ENCODE results near the gene TCAP.

The TCAP gene

GRCh38 chr17:39625198-39625785 lies 39.9 kb upstream of the TCAP start:
- H3K27ac Mint-ChIP-seq: no peak overlapping the region

GRCh38 chr17:39626171-39627046 lies 38.7 kb upstream of the TCAP start, which contains the start of gene PPP1R1B:
Gene PPP1R1B (plus strand): TSS chr17:39626952. CDS start chr17:39627393, 441 bp downstream.
- no peaks in the 10 kb centered on the region for H3K9me3 Mint-ChIP-seq
- peaks cover 70% of the 10 kb centered on the region for H3K27me3 Mint-ChIP-seq
- peak within 1 kb of the TSS; percentile 5 for H3K27ac Mint-ChIP-seq
- H3K4me3 Mint-ChIP-seq: peak within 1 kb of the TSS; percentile 33
- intact Hi-C loops (cut with micrococcal nuclease): no loop called here
- H3K36me3 Mint-ChIP-seq (ENCODE audit: low read depth): no peaks in the 10 kb centered on the region
- peaks cover 35% of the 10 kb centered on the region for H3K4me1 Mint-ChIP-seq (ENCODE audit: low read depth)

More at GRCh38 chr17:39625198-39625785, 39.9 kb upstream of the TCAP start:
- H3K4me3 Mint-ChIP-seq: no peak overlapping the region
- intact Hi-C loops (cut with micrococcal nuclease): no loop called here
- H3K4me1 Mint-ChIP-seq (ENCODE audit: low read depth): peaks cover 33% of the 10 kb centered on the region
- peaks cover 71% of the 10 kb centered on the region for H3K27me3 Mint-ChIP-seq
- H3K36me3 Mint-ChIP-seq (ENCODE audit: low read depth): no peaks in the 10 kb centered on the region
- no peaks in the 10 kb centered on the region for H3K9me3 Mint-ChIP-seq

- Mint-ChIP-seq H3K36me3 (ENCODE audit: low read depth) (no peaks in the 10 kb centered on the region), H3K4me3 (peak overlapping the region; percentile 33), H3K27me3 (peaks cover 70% of the 10 kb centered on the region), H3K27ac (no peak overlapping the region), H3K4me1 (ENCODE audit: low read depth) (peaks cover 28% of the 10 kb centered on the region), H3K9me3 (no peaks in the 10 kb centered on the region)
- intact Hi-C loops (cut with micrococcal nuclease): no loop called here
These were observed 38.0 kb upstream of the TCAP start for GRCh38 chr17:39627047-39627711.

GRCh38 chr17:39627712-39628516 lies 37.2 kb upstream of the TCAP start:
- no peaks in the 10 kb centered on the region for H3K9me3 Mint-ChIP-seq
- H3K4me1 Mint-ChIP-seq (ENCODE audit: low read depth): peaks cover 30% of the 10 kb centered on the region
- H3K27me3 Mint-ChIP-seq: peaks cover 70% of the 10 kb centered on the region
- no peak overlapping the region for H3K27ac Mint-ChIP-seq
- intact Hi-C loops (cut with micrococcal nuclease): no loop called here
- no peaks in the 10 kb centered on the region for H3K36me3 Mint-ChIP-seq (ENCODE audit: low read depth)
- H3K4me3 Mint-ChIP-seq: no peak overlapping the region

GRCh38 chr17:39628655-39629493 lies 36.3 kb upstream of the TCAP start:
- Mint-ChIP-seq H3K9me3 (no peaks in the 10 kb centered on the region), H3K27me3 (peaks cover 69% of the 10 kb centered on the region)

GRCh38 chr17:39629494-39629880 lies 35.7 kb upstream of the TCAP start:
- Mint-ChIP-seq H3K36me3 (ENCODE audit: low read depth) (no peaks in the 10 kb centered on the region), H3K27me3 (peaks cover 65% of the 10 kb centered on the region), H3K4me1 (ENCODE audit: low read depth) (peaks cover 37% of the 10 kb centered on the region), H3K27ac (no peak overlapping the region), H3K9me3 (no peaks in the 10 kb centered on the region), H3K4me3 (no peak overlapping the region)
- intact Hi-C loops (cut with micrococcal nuclease): no loop called here

More at GRCh38 chr17:39628655-39629493, 36.3 kb upstream of the TCAP start:
- H3K36me3 Mint-ChIP-seq (ENCODE audit: low read depth): no peaks in the 10 kb centered on the region
- H3K4me3 Mint-ChIP-seq: no peak overlapping the region
- H3K27ac Mint-ChIP-seq: no peak overlapping the region
- intact Hi-C loops (cut with micrococcal nuclease): no loop called here
- peaks cover 31% of the 10 kb centered on the region for H3K4me1 Mint-ChIP-seq (ENCODE audit: low read depth)

- H3K4me3 Mint-ChIP-seq: no peak overlapping the region
- peaks cover 61% of the 10 kb centered on the region for H3K27me3 Mint-ChIP-seq
- intact Hi-C loops (cut with micrococcal nuclease): no loop called here
- H3K4me1 Mint-ChIP-seq (ENCODE audit: low read depth): peaks cover 40% of the 10 kb centered on the region
- H3K36me3 Mint-ChIP-seq (ENCODE audit: low read depth): no peaks in the 10 kb centered on the region
- no peaks in the 10 kb centered on the region for H3K9me3 Mint-ChIP-seq
- H3K27ac Mint-ChIP-seq: no peak overlapping the region
These were observed 35.3 kb upstream of the TCAP start for GRCh38 chr17:39629898-39630297.

GRCh38 chr17:39631403-39631802 lies 33.7 kb upstream of the TCAP start:
- Mint-ChIP-seq H3K4me3 (no peak overlapping the region), H3K4me1 (ENCODE audit: low read depth) (peaks cover 51% of the 10 kb centered on the region), H3K36me3 (ENCODE audit: low read depth) (no peaks in the 10 kb centered on the region), H3K9me3 (no peaks in the 10 kb centered on the region), H3K27ac (peak overlapping the region; percentile 12), H3K27me3 (peaks cover 46% of the 10 kb centered on the region)
- intact Hi-C loops (cut with micrococcal nuclease): no loop called here

GRCh38 chr17:39632153-39632941 lies 32.8 kb upstream of the TCAP start:
- Mint-ChIP-seq H3K27ac (peak overlapping the region; percentile 42), H3K9me3 (no peaks in the 10 kb centered on the region), H3K4me1 (ENCODE audit: low read depth) (peaks cover 50% of the 10 kb centered on the region), H3K36me3 (ENCODE audit: low read depth) (peaks cover 4% of the 10 kb centered on the region), H3K27me3 (peaks cover 41% of the 10 kb centered on the region), H3K4me3 (no peak overlapping the region)
- intact Hi-C loops (cut with micrococcal nuclease): no loop called here

- H3K27me3 Mint-ChIP-seq: peaks cover 31% of the 10 kb centered on the region
- intact Hi-C loops (cut with micrococcal nuclease): no loop called here
- no peaks in the 10 kb centered on the region for H3K9me3 Mint-ChIP-seq
- H3K4me1 Mint-ChIP-seq (ENCODE audit: low read depth): peaks cover 63% of the 10 kb centered on the region
- H3K36me3 Mint-ChIP-seq (ENCODE audit: low read depth): peaks cover 17% of the 10 kb centered on the region
- H3K4me3 Mint-ChIP-seq: no peak overlapping the region
- H3K27ac Mint-ChIP-seq: no peak overlapping the region
These were observed 31.5 kb upstream of the TCAP start for GRCh38 chr17:39633570-39634183.

- Mint-ChIP-seq H3K4me3 (no peak overlapping the region), H3K9me3 (no peaks in the 10 kb centered on the region), H3K36me3 (ENCODE audit: low read depth) (peaks cover 17% of the 10 kb centered on the region), H3K27me3 (peaks cover 25% of the 10 kb centered on the region), H3K27ac (no peak overlapping the region), H3K4me1 (ENCODE audit: low read depth) (peaks cover 68% of the 10 kb centered on the region)
- intact Hi-C loops (cut with micrococcal nuclease): no loop called here
These were observed 30.7 kb upstream of the TCAP start for GRCh38 chr17:39634384-39634871.

Data from dendritic cell treated with granulocyte-macrophage colony-stimulating factor and Interleukin-4, amounts not matched to agents 40 ng/mL and 50 ng/mL, for 4 days (primary cell).